ENCODE data around the gene POLR1E. TPM values are rescaled to one million over a fixed set of nuclear protein-coding genes. Genes with fewer than 3 reads are reported as not detected.

POLR1E gene
- total RNA-seq, 1 donor from 2014 or later: 16.6 TPM

- intact Hi-C loops (cut with DNase I): no loop called here
- Histone ChIP-seq H3K4me1 (no peaks in the 10 kb centered on the region), H3K27ac (no peak overlapping the region), H3K36me3 (peaks cover 17% of the 10 kb centered on the region), H3K27me3 (no peaks in the 10 kb centered on the region), H3K4me3 (no peak overlapping the region), H3K9me3 (no peaks in the 10 kb centered on the region)
- DNase-seq: peak; percentile 10
- no peak for TF ChIP-seq CTCF (IDR thresholded peaks at IDR 0.05)
- ATAC-seq: no peak
These were observed 52.4 kb downstream of the POLR1E start for GRCh38 chr9:37538099-37538498.

GRCh38 chr9:37539634-37540033 lies 53.9 kb downstream of the POLR1E start:
- no peak for TF ChIP-seq CTCF (IDR thresholded peaks at IDR 0.05)
- Histone ChIP-seq H3K4me3 (no peak overlapping the region), H3K27ac (no peak overlapping the region), H3K9me3 (no peaks in the 10 kb centered on the region), H3K27me3 (no peaks in the 10 kb centered on the region), H3K36me3 (peaks cover 17% of the 10 kb centered on the region), H3K4me1 (no peaks in the 10 kb centered on the region)
- ATAC-seq: no peak
- intact Hi-C loops (cut with DNase I): no loop called here
- DNase-seq: no peak

GRCh38 chr9:37540634-37541033 lies 54.9 kb downstream of the POLR1E start:
- intact Hi-C loops (cut with DNase I): no loop called here
- Histone ChIP-seq H3K27ac (no peak overlapping the region), H3K27me3 (no peaks in the 10 kb centered on the region), H3K9me3 (no peaks in the 10 kb centered on the region), H3K4me1 (no peaks in the 10 kb centered on the region), H3K4me3 (no peak overlapping the region), H3K36me3 (peaks cover 17% of the 10 kb centered on the region)
- ATAC-seq: peak; percentile 44
- no peak for TF ChIP-seq CTCF (IDR thresholded peaks at IDR 0.05)
- peak; percentile 51 for DNase-seq

GRCh38 chr9:37541465-37541864 lies 55.7 kb downstream of the POLR1E start:
- no peak for TF ChIP-seq CTCF (IDR thresholded peaks at IDR 0.05)
- no peak overlapping the region for H3K27ac ChIP-seq
- intact Hi-C loops (cut with DNase I): no loop called here

GRCh38 chr9:37542488-37542887 lies 56.7 kb downstream of the POLR1E start:
- DNase-seq: no peak
- no peak overlapping the region for H3K4me3 ChIP-seq
- H3K4me1 ChIP-seq: no peaks in the 10 kb centered on the region
- no peaks in the 10 kb centered on the region for H3K27me3 ChIP-seq
- intact Hi-C loops (cut with DNase I): no loop called here
- TF ChIP-seq CTCF (IDR thresholded peaks at IDR 0.05): no peak
- no peak for ATAC-seq
- no peak overlapping the region for H3K27ac ChIP-seq
- peaks cover 2% of the 10 kb centered on the region for H3K36me3 ChIP-seq
- H3K9me3 ChIP-seq: no peaks in the 10 kb centered on the region

More at GRCh38 chr9:37541465-37541864, 55.7 kb downstream of the POLR1E start:
- Histone ChIP-seq H3K9me3 (no peaks in the 10 kb centered on the region), H3K36me3 (peaks cover 13% of the 10 kb centered on the region), H3K4me1 (no peaks in the 10 kb centered on the region), H3K4me3 (no peak overlapping the region), H3K27me3 (no peaks in the 10 kb centered on the region)
- DNase-seq: no peak
- ATAC-seq: no peak

- ATAC-seq (no peak), DNase-seq (peak; percentile 19)
- H3K27ac ChIP-seq: no peak overlapping the region
- no peaks in the 10 kb centered on the region for H3K9me3 ChIP-seq
- H3K27me3 ChIP-seq: no peaks in the 10 kb centered on the region
- intact Hi-C loops (cut with DNase I): no loop called here
- no peaks in the 10 kb centered on the region for H3K4me1 ChIP-seq
- H3K36me3 ChIP-seq: no peaks in the 10 kb centered on the region
- H3K4me3 ChIP-seq: no peak overlapping the region
- TF ChIP-seq CTCF (IDR thresholded peaks at IDR 0.05): no peak
These were observed 57.1 kb downstream of the POLR1E start for GRCh38 chr9:37542895-37543294.

All from upper lobe of right lung (tissue), 1 donor.